ENCODE data around the gene CR1. TPM values are rescaled to one million over a fixed set of nuclear protein-coding genes. Genes with fewer than 3 reads are reported as not detected.

CR1 gene
- total and polyA plus RNA-seq, 2 experiments from 2014 or later = 0.20 TPM; not detected in 1

GRCh38 chr1:207461649-207462048, 34.3 kb upstream of the CR1 start:
- H3K4me2 ChIP-seq = no peak overlapping the region
- no peaks in the 10 kb centered on the region for H3K79me2 ChIP-seq
- WGBS (ENCODE audit: low lambda C conversion rate, missing lambda C conversion rate) = 55% methylated on average over 1 of the region's 1 CpG
- no peak for DNase-seq (ENCODE audit: low spot score)
- H3K4me1 ChIP-seq (ENCODE audit: insufficient read depth) = no peaks in the 10 kb centered on the region
- H3K9me2 ChIP-seq (replicated peaks; ENCODE audit: insufficient read depth) = no peaks in the 10 kb centered on the region
- H3K36me3 ChIP-seq (replicated peaks; ENCODE audit: insufficient read depth, low read depth) = no peaks in the 10 kb centered on the region
- no peaks in the 10 kb centered on the region for H4K20me1 ChIP-seq (ENCODE audit: insufficient read depth, poor library complexity, severe bottlenecking)
- TF ChIP-seq, protein P1, sequence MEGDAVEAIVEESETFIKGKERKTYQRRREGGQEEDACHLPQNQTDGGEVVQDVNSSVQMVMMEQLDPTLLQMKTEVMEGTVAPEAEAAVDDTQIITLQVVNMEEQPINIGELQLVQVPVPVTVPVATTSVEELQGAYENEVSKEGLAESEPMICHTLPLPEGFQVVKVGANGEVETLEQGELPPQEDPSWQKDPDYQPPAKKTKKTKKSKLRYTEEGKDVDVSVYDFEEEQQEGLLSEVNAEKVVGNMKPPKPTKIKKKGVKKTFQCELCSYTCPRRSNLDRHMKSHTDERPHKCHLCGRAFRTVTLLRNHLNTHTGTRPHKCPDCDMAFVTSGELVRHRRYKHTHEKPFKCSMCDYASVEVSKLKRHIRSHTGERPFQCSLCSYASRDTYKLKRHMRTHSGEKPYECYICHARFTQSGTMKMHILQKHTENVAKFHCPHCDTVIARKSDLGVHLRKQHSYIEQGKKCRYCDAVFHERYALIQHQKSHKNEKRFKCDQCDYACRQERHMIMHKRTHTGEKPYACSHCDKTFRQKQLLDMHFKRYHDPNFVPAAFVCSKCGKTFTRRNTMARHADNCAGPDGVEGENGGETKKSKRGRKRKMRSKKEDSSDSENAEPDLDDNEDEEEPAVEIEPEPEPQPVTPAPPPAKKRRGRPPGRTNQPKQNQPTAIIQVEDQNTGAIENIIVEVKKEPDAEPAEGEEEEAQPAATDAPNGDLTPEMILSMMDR (IDR thresholded peaks at IDR 0.05; ENCODE audit: poor library complexity) = no peak
- TF ChIP-seq EZH2 (IDR thresholded peaks at IDR 0.05; ENCODE audit: borderline replicate concordance) = no peak
- no peak for TF ChIP-seq EZH2phosphoT487 (IDR thresholded peaks at IDR 0.05; ENCODE audit: low read depth, severe bottlenecking, unreplicated experiment)
- H2AFZ ChIP-seq = no peak overlapping the region
- no peaks in the 10 kb centered on the region for H3K9me3 ChIP-seq (ENCODE audit: low read depth)
- H3K27me3 ChIP-seq = peaks cover 36% of the 10 kb centered on the region
- H3K27ac ChIP-seq = no peak overlapping the region
- H3K4me3 ChIP-seq = no peak overlapping the region

- H3K9me3 ChIP-seq (ENCODE audit: low read depth) = no peaks in the 10 kb centered on the region
- no peak overlapping the region for H2AFZ ChIP-seq
- H3K27ac ChIP-seq = no peak overlapping the region
- H3K27me3 ChIP-seq = peaks cover 36% of the 10 kb centered on the region
- DNase-seq (ENCODE audit: low spot score) = no peak
- no peaks in the 10 kb centered on the region for H3K4me1 ChIP-seq (ENCODE audit: insufficient read depth)
- H3K9me2 ChIP-seq (replicated peaks; ENCODE audit: insufficient read depth) = no peaks in the 10 kb centered on the region
- no peak overlapping the region for H3K4me3 ChIP-seq
- no peaks in the 10 kb centered on the region for H3K79me2 ChIP-seq
- no peak overlapping the region for H3K4me2 ChIP-seq
- no peaks in the 10 kb centered on the region for H4K20me1 ChIP-seq (ENCODE audit: insufficient read depth, poor library complexity, severe bottlenecking)
- TF ChIP-seq, protein P1 (IDR thresholded peaks at IDR 0.05; ENCODE audit: poor library complexity) = no peak
- TF ChIP-seq EZH2phosphoT487 (IDR thresholded peaks at IDR 0.05; ENCODE audit: low read depth, severe bottlenecking, unreplicated experiment) (no peak), EZH2 (IDR thresholded peaks at IDR 0.05; ENCODE audit: borderline replicate concordance) (no peak)
- H3K36me3 ChIP-seq (replicated peaks; ENCODE audit: insufficient read depth, low read depth) = no peaks in the 10 kb centered on the region
These were observed 33.4 kb upstream of the CR1 start for GRCh38 chr1:207462535-207462934.

DNA sequence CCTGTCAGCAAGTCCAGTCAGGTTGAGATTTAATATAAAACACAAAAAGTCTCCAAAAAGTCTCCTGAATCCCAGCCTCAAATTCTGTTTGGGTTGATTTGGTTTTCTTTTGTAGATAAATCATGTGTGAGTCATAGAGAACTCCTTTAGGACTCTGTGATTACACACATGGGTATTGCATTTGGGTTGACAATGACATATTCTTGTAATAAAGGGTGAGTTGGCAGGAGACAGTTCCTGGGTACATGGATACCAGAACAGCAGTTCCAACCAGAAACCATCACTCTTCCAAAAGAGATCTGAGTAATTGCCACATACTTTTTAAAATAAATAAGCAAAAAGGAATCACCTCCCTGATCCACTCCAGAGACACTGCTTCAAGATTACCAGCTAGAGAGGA, 32.9 kb upstream of the CR1 start:
- H4K20me1 ChIP-seq (ENCODE audit: insufficient read depth, poor library complexity, severe bottlenecking) = no peaks in the 10 kb centered on the region
- no peaks in the 10 kb centered on the region for H3K9me3 ChIP-seq (ENCODE audit: low read depth)
- TF ChIP-seq, protein P1 (IDR thresholded peaks at IDR 0.05; ENCODE audit: poor library complexity) = no peak
- TF ChIP-seq EZH2phosphoT487 (IDR thresholded peaks at IDR 0.05; ENCODE audit: low read depth, severe bottlenecking, unreplicated experiment) (no peak), EZH2 (IDR thresholded peaks at IDR 0.05; ENCODE audit: borderline replicate concordance) (no peak)
- H3K4me1 ChIP-seq (ENCODE audit: insufficient read depth) = no peaks in the 10 kb centered on the region
- H2AFZ ChIP-seq = no peak overlapping the region
- H3K27me3 ChIP-seq = peaks cover 35% of the 10 kb centered on the region
- H3K9me2 ChIP-seq (replicated peaks; ENCODE audit: insufficient read depth) = no peaks in the 10 kb centered on the region
- no peak overlapping the region for H3K4me3 ChIP-seq
- no peak for DNase-seq (ENCODE audit: low spot score)
- H3K79me2 ChIP-seq = no peaks in the 10 kb centered on the region
- no peak overlapping the region for H3K27ac ChIP-seq
- no peaks in the 10 kb centered on the region for H3K36me3 ChIP-seq (replicated peaks; ENCODE audit: insufficient read depth, low read depth)
- no peak overlapping the region for H3K4me2 ChIP-seq

DNA sequence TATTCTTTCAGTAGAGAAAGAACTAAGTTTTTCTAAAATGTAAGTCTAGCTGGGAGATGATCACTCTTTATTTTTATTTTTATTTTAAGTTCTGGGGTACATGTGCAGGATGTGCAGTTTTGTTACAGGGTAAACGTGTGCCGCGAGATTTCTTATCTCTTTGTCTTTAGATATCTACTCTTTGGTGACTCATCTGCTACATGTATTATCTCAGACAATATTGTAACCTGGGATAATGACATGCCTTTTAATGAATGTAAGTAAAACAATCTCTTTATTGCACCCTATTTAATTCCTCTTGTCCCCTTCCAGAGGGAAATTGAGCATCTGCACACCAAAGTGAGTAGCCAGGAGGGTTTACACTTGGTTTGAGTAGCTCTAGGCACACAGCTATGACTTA, 32.4 kb upstream of the CR1 start:
- TF ChIP-seq EZH2phosphoT487 (IDR thresholded peaks at IDR 0.05; ENCODE audit: low read depth, severe bottlenecking, unreplicated experiment) (no peak), EZH2 (IDR thresholded peaks at IDR 0.05; ENCODE audit: borderline replicate concordance) (no peak)
- TF ChIP-seq, protein P1 (IDR thresholded peaks at IDR 0.05; ENCODE audit: poor library complexity) = no peak

More for the DNA sequence above, 32.4 kb upstream of the CR1 start:
- H4K20me1 ChIP-seq (ENCODE audit: insufficient read depth, poor library complexity, severe bottlenecking) = no peaks in the 10 kb centered on the region
- no peak overlapping the region for H3K27ac ChIP-seq
- H3K4me1 ChIP-seq (ENCODE audit: insufficient read depth) = no peaks in the 10 kb centered on the region
- 62% methylated on average over 3 of the region's 3 CpGs for WGBS (ENCODE audit: low lambda C conversion rate, missing lambda C conversion rate)
- no peaks in the 10 kb centered on the region for H3K9me2 ChIP-seq (replicated peaks; ENCODE audit: insufficient read depth)
- no peak for DNase-seq (ENCODE audit: low spot score)
- H3K9me3 ChIP-seq (ENCODE audit: low read depth) = no peaks in the 10 kb centered on the region
- no peaks in the 10 kb centered on the region for H3K36me3 ChIP-seq (replicated peaks; ENCODE audit: insufficient read depth, low read depth)
- peaks cover 34% of the 10 kb centered on the region for H3K27me3 ChIP-seq
- no peak overlapping the region for H2AFZ ChIP-seq
- no peak overlapping the region for H3K4me3 ChIP-seq
- no peaks in the 10 kb centered on the region for H3K79me2 ChIP-seq
- H3K4me2 ChIP-seq = no peak overlapping the region

Measured in hepatocyte (in vitro differentiated cells).